CD14-positive monocyte (primary cell): Measurements from ENCODE around the gene RAB35. TPM values are rescaled to one million over a fixed set of nuclear protein-coding genes. Genes with fewer than 3 reads are reported as not detected.
"Not testable (repeated sequence)": the region's sequence is repeated elsewhere in the genome, so short reads cannot be mapped to it uniquely, and the experiment has no call there.

Source experiments
- DNase-seq, 3 donors: peaks; one replicate each; pipeline ENCODE4 v3.0.0-alpha.2; 2011 to 2022
- H2AFZ ChIP-seq: 2 replicates; pipeline ENCODE4 v1.6.0; 2012; ENCODE audit warnings: mild to moderate bottlenecking, low read depth, low read length, inconsistent platforms; ENCODE audit not compliant: insufficient read depth, poor library complexity, severe bottlenecking
- H3K27ac ChIP-seq, 2 donors: 1 replicate in 1 of 2; 2 replicates in 1 of 2; pipeline ENCODE4 v1.5.1; 2012 to 2013; ENCODE audit warnings: low read length in 2 of 2, control low read depth in 1 of 2, inconsistent platforms in 1 of 2, low read depth in 1 of 2, mild to moderate bottlenecking in 1 of 2
- H3K27me3 ChIP-seq, 2 donors: one replicate each; pipeline versions ENCODE4 v1.6.0 to v1.6.1; 2011 to 2013; ENCODE audit warnings: low read length in 2 of 2; ENCODE audit not compliant: control insufficient read depth in 2 of 2, insufficient read depth in 2 of 2
- H3K36me3 ChIP-seq, 2 donors: replicated peaks in 1 of 2; 1 replicate in 1 of 2; 2 replicates in 1 of 2; pipeline versions ENCODE4 v1.5.1 to v1.6.1; 2012 to 2013; ENCODE audit warnings: low read length in 2 of 2, control low read depth in 1 of 2, inconsistent platforms in 1 of 2, mild to moderate bottlenecking in 1 of 2; ENCODE audit not compliant: insufficient read depth in 2 of 2, control insufficient read depth in 1 of 2
- H3K4me1 ChIP-seq, 2 donors: 1 replicate in 1 of 2; 2 replicates in 1 of 2; pipeline versions ENCODE4 v1.5.1 to v1.6.1; 2012 to 2013; ENCODE audit warnings: low read length in 2 of 2, control low read depth in 1 of 2, inconsistent platforms in 1 of 2, mild to moderate bottlenecking in 1 of 2, moderate library complexity in 1 of 2; ENCODE audit not compliant: insufficient read depth in 2 of 2, control insufficient read depth in 1 of 2
- H3K4me2 ChIP-seq: replicated peaks from 2 replicates; pipeline ENCODE3; 2012; ENCODE audit warnings: low read length, moderate library complexity, mild to moderate bottlenecking; ENCODE audit not compliant: poor library complexity, severe bottlenecking; ENCODE audit errors: extremely low read depth
- H3K4me3 ChIP-seq, 3 experiments: fragments of 200-600 bp in 1 of 3; sonication (generic) in 1 of 3; replicated peaks in 1 of 3; 1 replicate in 2 of 3; 2 replicates in 1 of 3; pipeline ENCODE4 v1.5.1; 2011 to 2013; ENCODE audit warnings: low read length in 3 of 3, mild to moderate bottlenecking in 3 of 3, control low read depth in 2 of 3, low read depth in 2 of 3, inconsistent platforms in 1 of 3, moderate library complexity in 1 of 3
- H3K79me2 ChIP-seq: 2 replicates; pipeline ENCODE4 v1.6.0; 2012; ENCODE audit warnings: mild to moderate bottlenecking, control low read depth, inconsistent platforms, low read length, moderate library complexity; ENCODE audit not compliant: insufficient read depth
- H3K9ac ChIP-seq: 2 replicates; pipeline ENCODE4 v1.6.0; 2017; ENCODE audit warnings: low read length, mild to moderate bottlenecking; ENCODE audit not compliant: insufficient read depth, poor library complexity, severe bottlenecking
- H3K9me3 ChIP-seq, 2 donors: replicated peaks in 1 of 2; 1 replicate in 1 of 2; 2 replicates in 1 of 2; pipeline versions ENCODE4 v1.5.1 to v1.6.1; 2012 to 2013; ENCODE audit warnings: low read length in 2 of 2, control low read depth in 1 of 2; ENCODE audit not compliant: control insufficient read depth in 1 of 2, insufficient read depth in 1 of 2
- H4K20me1 ChIP-seq: 2 replicates; pipeline ENCODE4 v1.6.0; 2012; ENCODE audit warnings: mild to moderate bottlenecking, low read length, control low read depth, moderate library complexity; ENCODE audit not compliant: insufficient read depth
- H3K27ac Mint-ChIP-seq, 7 donors: one replicate each; pipeline ENCODE4 v1.8.0; 2020; ENCODE audit warnings: mild to moderate bottlenecking in 7 of 7, mixed read lengths in 7 of 7, moderate library complexity in 6 of 7, inconsistent platforms in 2 of 7
- H3K27me3 Mint-ChIP-seq, 3 donors: one replicate each; pipeline ENCODE4 v1.8.0; 2021 to 2022; ENCODE audit warnings: low read depth in 3 of 3, mild to moderate bottlenecking in 3 of 3, mixed read lengths in 3 of 3, moderate library complexity in 3 of 3, inconsistent platforms in 1 of 3
- H3K36me3 Mint-ChIP-seq, 2 donors: one replicate each; pipeline ENCODE4 v1.8.0; 2020; ENCODE audit warnings: mixed read lengths in 2 of 2, inconsistent platforms in 1 of 2, mild to moderate bottlenecking in 1 of 2
- H3K4me1 Mint-ChIP-seq: one replicate; pipeline ENCODE4 v1.8.0; 2020; ENCODE audit warnings: mild to moderate bottlenecking, mixed read lengths
- H3K4me3 Mint-ChIP-seq, 2 donors: one replicate each; pipeline ENCODE4 v1.8.0; 2020; ENCODE audit warnings: mild to moderate bottlenecking in 2 of 2, mixed read lengths in 2 of 2, moderate library complexity in 1 of 2
- H3K9me3 Mint-ChIP-seq, 7 donors: one replicate each; pipeline ENCODE4 v1.8.0; 2020 to 2022; ENCODE audit warnings: mixed read lengths in 7 of 7, mild to moderate bottlenecking in 6 of 7, moderate library complexity in 6 of 7, inconsistent platforms in 2 of 7
- WGBS: methylation state at CpG from one replicate; pipeline ENCODE4 v1.1.5; 2013; ENCODE audit warnings: missing lambda C conversion rate; ENCODE audit not compliant: insufficient coverage; 5-methylcytosine and 5-hydroxymethylcytosine counted together
- intact Hi-C, 2 donors: fragments of 100-400 bp; cut with micrococcal nuclease; formaldehyde crosslinking; loops; one replicate each; pipeline versions ENCODE4 v1.15.0 to v1.15.1; 2023
- polyA plus RNA-seq, 3 donors: library from polyadenylated mRNA; depleted of rRNA in 1 of 3; unstranded in 2 of 3; stranded (reverse) in 1 of 3; fragments of 300-500 nt in 2 of 3; fragments of >200 nt in 1 of 3; fragmentation: Illumina TruSeq in 2 of 3; gene quantifications; 1 replicate in 2 of 3; 2 replicates in 1 of 3; pipeline ENCODE4 v1.2.3, GENCODE V29; 2012 to 2021
- small RNA-seq: library from RNA; depleted of rRNA; stranded (forward); fragments of <200 nt; gene quantifications from one replicate; pipeline ENCODE3, GENCODE V24; 2012; ENCODE audit warnings: low read depth; ENCODE audit not compliant: insufficient read length
- TF ChIP-seq, protein P1 (sequence below): fragments of 200-600 bp; IDR thresholded peaks from one replicate; pipeline ENCODE4 v1.8.0; 2022; ENCODE audit warnings: antibody characterized with exemption, mild to moderate bottlenecking

Gene RAB35
- polyA plus RNA-seq, 3 donors: 20.4 to 27.3 (median 21.6) TPM

DNA sequence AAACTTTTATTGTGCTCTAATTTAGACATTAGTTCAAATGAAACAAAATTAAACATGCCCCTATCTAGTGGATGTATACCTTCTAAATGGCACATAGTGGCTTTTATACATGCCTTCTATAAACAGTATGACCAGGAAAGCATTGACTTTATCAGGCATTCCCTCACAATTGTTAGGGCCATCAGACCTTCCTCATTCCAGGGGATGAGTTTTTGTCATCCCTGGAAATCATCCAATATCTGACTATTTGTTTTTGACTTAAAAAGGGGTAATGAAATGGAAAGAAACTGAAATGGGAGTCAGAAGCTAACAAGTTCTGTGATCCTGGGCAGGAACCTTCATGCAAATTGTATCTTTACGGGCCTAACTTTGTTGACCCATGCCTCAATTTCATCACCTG is 69.5 kb downstream of the RAB35 start:
- no peaks in the 10 kb centered on the region for H3K9me3 ChIP-seq
- no peaks in the 10 kb centered on the region for H3K36me3 ChIP-seq
- H3K79me2 ChIP-seq: no peaks in the 10 kb centered on the region
- peaks cover 0 to 6% (median 0%) of the 10 kb centered on the region in 7 donors for H3K9me3 Mint-ChIP-seq
- H3K27ac ChIP-seq: no peak overlapping the region
- H3K4me3 Mint-ChIP-seq: no peak overlapping the region
- H3K9ac ChIP-seq: no peak overlapping the region
- intact Hi-C loops: no loop called here
- no peaks in the 10 kb centered on the region for H4K20me1 ChIP-seq
- no peaks in the 10 kb centered on the region for H3K36me3 Mint-ChIP-seq
- no peak for DNase-seq
- no peak overlapping the region for H3K27ac Mint-ChIP-seq
- H3K4me1 Mint-ChIP-seq: no peaks in the 10 kb centered on the region
- H3K4me2 ChIP-seq: no peak overlapping the region
- no peak overlapping the region for H3K4me3 ChIP-seq
- H3K27me3 Mint-ChIP-seq: peaks cover 4 to 20% (median 4%) of the 10 kb centered on the region in 3 donors
- TF ChIP-seq, protein P1, sequence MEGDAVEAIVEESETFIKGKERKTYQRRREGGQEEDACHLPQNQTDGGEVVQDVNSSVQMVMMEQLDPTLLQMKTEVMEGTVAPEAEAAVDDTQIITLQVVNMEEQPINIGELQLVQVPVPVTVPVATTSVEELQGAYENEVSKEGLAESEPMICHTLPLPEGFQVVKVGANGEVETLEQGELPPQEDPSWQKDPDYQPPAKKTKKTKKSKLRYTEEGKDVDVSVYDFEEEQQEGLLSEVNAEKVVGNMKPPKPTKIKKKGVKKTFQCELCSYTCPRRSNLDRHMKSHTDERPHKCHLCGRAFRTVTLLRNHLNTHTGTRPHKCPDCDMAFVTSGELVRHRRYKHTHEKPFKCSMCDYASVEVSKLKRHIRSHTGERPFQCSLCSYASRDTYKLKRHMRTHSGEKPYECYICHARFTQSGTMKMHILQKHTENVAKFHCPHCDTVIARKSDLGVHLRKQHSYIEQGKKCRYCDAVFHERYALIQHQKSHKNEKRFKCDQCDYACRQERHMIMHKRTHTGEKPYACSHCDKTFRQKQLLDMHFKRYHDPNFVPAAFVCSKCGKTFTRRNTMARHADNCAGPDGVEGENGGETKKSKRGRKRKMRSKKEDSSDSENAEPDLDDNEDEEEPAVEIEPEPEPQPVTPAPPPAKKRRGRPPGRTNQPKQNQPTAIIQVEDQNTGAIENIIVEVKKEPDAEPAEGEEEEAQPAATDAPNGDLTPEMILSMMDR: no peak
- H3K4me1 ChIP-seq: no peaks in the 10 kb centered on the region
- WGBS: no CpG with 5 or more reads among the region's 1 CpG
- no peak overlapping the region for H2AFZ ChIP-seq
- H3K27me3 ChIP-seq: peaks cover 0 to 4% of the 10 kb centered on the region in 2 donors

DNA sequence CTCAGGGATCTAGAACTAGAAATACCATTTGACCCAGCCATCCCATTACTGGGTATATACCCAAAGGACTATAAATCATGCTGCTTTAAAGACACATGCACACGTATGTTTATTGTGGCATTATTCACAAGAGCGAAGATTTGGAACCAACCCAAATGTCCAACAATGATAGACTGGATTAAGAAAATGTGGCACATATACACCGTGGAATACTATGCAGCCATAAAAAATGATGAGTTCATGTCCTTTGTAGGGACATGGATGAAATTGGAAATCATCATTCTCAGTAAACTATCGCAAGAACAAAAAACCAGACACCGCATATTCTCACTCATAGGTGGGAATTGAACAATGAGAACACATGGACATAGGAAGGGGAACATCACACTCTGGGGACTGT is 71.2 kb downstream of the RAB35 start:
- no CpG with 5 or more reads among the region's 5 CpGs for WGBS
- H3K79me2 ChIP-seq, intact Hi-C loops: not testable (repeated sequence)

More for the DNA sequence above, 71.2 kb downstream of the RAB35 start:
- not testable (repeated sequence) for H3K27ac ChIP-seq, H3K27me3 ChIP-seq, H2AFZ ChIP-seq, H3K4me2 ChIP-seq, H3K9me3 ChIP-seq, H3K36me3 Mint-ChIP-seq, H3K36me3 ChIP-seq, H3K27ac Mint-ChIP-seq, H3K9ac ChIP-seq, H3K4me3 ChIP-seq, H3K4me1 ChIP-seq, H3K4me3 Mint-ChIP-seq, H4K20me1 ChIP-seq, DNase-seq, H3K4me1 Mint-ChIP-seq, H3K9me3 Mint-ChIP-seq
- H3K27me3 Mint-ChIP-seq: peaks cover 4 to 19% (median 4%) of the 10 kb centered on the region in 3 donors

Small RNA genes within 50 kb of the gene (small RNA-seq; reads per million reads assigned to genes)
- not detected for gene AC004812.1
- not detected for gene MIR4498

Other genes starting within 250 kb of the RAB35 start
- gene CIT, start 239.4 kb downstream of the RAB35 start, polyA plus RNA-seq: under 1 TPM in 1 of 3 donors, not detected in 2; 0.03 TPM
- under 1 TPM in 1 of 3 donors, not detected in 2; 0.13 TPM for gene BICDL1, start 127.5 kb downstream of the RAB35 start, polyA plus RNA-seq
- gene GCN1, start 78.0 kb upstream of the RAB35 start, polyA plus RNA-seq: 10 to 100 TPM in 1 of 3 donors, 1 to 10 TPM in 2; 5.0 to 22.1 (median 8.3) TPM
- 1,000 to 10,000 TPM in 1 of 3 donors, 100 to 1,000 TPM in 2; 650 to 1,928 (median 651) TPM for gene RPLP0, start 84.4 kb upstream of the RAB35 start, polyA plus RNA-seq
- 100 to 1,000 TPM in 1 of 3 donors, 10 to 100 TPM in 2; 62.5 to 106 (median 98.4) TPM for gene PXN, start 149.0 kb upstream of the RAB35 start, polyA plus RNA-seq
- 10 to 100 TPM in 1 of 3 donors, not detected in 2; 52.3 TPM for gene RNU4-2, start 175.2 kb upstream of the RAB35 start, polyA plus RNA-seq
- not detected for gene RNU4-1, start 176.5 kb upstream of the RAB35 start, polyA plus RNA-seq
- gene SIRT4, start 185.6 kb upstream of the RAB35 start, polyA plus RNA-seq: under 1 TPM; 0.30 to 0.72 (median 0.53) TPM
- gene PLA2G1B, start 211.0 kb upstream of the RAB35 start, polyA plus RNA-seq: not detected